ENCODE measurements around the gene CFAP92.
A peak's percentile ranks its signal among the peaks of the same experiment; 100 is the strongest.

The CFAP92 gene

DNA sequence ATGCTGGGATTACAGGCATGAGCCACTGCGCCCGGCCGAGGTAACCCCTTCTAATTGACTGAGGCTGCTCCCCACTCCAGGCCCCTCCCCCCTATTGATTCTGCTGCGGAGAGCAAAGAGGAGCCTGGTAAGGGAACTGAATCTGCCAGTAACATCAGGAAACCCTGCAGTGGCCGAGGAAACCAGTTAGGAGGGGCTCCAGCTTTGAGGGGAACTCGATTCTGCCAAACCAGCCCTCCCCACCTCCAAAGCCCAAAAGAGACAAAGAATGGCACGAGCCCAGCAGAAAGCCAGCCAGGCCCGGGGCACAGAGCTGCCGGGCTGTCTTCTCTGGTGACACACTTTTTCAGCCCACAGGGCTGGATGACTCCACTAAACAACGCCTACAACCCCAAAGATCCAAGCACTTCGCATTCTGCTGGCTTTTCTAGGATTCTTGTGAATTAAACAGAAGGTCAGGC is 129.5 kb downstream of the CFAP92 start:
- peak; percentile 18 for DNase-seq (ENCODE audit: low read depth)

DNA sequence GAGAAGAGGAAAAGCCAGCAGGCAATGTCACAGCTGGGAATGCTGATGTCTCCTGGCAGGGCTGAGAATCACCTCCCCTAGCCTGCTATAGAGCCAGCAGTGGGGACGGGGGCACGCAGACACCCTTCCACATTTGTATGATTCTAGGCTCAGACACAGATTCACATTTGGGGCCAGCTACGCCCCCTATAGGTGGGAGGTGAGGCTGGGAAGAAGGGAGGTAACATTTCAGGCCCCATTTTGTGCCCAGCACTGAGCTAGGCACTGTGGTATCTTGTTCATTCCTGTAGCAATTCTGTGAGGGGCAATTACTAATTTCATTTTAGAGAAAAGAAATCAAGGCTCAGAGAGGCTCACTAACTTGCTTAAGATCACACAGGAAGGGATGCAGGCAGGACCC is 130.3 kb downstream of the CFAP92 start:
- DNase-seq (ENCODE audit: low read depth) = no peak

DNA sequence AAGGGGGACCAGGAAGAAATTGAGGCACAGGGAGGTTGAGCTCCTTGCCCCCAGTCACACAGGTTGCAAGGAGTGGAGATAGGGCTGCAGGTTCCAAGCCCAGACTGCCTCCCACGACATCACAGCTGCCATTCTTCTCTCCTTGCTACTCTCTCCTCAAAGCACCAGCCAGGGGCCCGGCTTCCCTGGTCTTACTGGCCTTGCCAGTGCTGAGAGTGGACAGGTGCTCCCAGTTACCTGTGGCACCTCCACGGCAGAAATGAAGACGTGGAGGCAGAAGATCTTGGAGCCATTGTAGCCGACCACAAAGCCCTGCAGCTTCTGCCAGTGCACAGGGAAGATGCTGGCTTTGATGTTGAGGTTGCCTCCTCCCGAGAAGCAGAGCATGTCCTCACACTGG is 132.4 kb downstream of the CFAP92 start:
- no peak for DNase-seq (ENCODE audit: low read depth)

Data from EH (cell line).